Testis (tissue), 2 donors: Measurements from ENCODE around the gene NFATC1.

ENCODE experiments used
- POLR2A ChIP-seq: fragments of 450-650 bp; IDR thresholded peaks from one replicate; pipeline ENCODE4 v1.6.1; 2017; ENCODE audit warnings: antibody characterized with exemption, mild to moderate bottlenecking, moderate library complexity
- TF ChIP-seq, protein P1 (sequence below), 3 experiments: fragments of 450-650 bp in 2 of 3; fragments of 200-600 bp in 1 of 3; sonication (generic) in 1 of 3; IDR thresholded peaks; one replicate each; pipeline ENCODE4 v1.5.1; 2016 to 2019; ENCODE audit warnings: antibody characterized with exemption in 3 of 3, mild to moderate bottlenecking in 2 of 3, moderate library complexity in 1 of 3

DNA sequence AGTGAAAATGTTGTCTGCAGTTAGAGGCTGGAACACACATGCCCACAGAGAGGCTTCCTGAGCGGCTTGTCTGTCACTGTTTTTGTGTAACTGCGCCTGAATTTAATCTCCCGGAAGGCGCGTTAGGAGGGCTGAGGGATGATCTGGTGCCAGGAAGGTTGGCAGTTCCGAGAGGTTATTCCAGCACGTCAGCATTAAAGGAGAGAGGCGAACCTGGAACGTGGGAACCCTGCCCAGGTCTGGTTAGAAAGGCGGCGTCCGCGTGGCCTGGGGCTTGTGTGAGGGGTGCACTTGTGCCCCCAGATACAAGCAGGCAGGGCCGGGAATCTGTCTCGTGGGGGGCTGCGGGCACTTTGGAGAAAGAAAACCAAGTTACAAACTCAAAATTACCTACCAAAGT is 75.3 kb downstream of the NFATC1 start:
- TF ChIP-seq, protein P1, sequence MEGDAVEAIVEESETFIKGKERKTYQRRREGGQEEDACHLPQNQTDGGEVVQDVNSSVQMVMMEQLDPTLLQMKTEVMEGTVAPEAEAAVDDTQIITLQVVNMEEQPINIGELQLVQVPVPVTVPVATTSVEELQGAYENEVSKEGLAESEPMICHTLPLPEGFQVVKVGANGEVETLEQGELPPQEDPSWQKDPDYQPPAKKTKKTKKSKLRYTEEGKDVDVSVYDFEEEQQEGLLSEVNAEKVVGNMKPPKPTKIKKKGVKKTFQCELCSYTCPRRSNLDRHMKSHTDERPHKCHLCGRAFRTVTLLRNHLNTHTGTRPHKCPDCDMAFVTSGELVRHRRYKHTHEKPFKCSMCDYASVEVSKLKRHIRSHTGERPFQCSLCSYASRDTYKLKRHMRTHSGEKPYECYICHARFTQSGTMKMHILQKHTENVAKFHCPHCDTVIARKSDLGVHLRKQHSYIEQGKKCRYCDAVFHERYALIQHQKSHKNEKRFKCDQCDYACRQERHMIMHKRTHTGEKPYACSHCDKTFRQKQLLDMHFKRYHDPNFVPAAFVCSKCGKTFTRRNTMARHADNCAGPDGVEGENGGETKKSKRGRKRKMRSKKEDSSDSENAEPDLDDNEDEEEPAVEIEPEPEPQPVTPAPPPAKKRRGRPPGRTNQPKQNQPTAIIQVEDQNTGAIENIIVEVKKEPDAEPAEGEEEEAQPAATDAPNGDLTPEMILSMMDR (IDR thresholded peaks at IDR 0.05): no peak
- TF ChIP-seq POLR2A: no peak
